ENCODE measurements around the gene TNRC18.

DNA sequence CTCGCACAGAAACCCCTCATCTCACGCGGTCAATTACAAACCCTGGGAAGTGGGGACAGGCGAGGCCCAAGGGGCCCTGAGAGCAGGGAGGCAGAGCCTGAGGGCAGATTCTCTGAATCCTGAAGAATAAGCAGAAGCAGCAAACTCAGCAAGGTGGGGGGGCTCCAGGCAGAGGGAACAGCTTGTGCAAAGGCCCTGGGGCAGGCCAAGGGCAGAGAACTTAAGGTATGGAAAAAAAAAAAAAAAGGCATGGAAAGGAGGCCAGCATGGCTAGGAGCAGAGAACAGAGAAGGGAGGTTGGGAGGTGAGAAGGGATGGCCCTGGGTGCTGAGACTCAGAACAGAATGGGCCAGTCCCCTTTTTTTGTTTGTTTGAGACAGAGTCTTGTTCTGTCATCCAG, 32.8 kb upstream of the TNRC18 start:
- TF ChIP-seq POLR2AphosphoS5 (IDR thresholded peaks at IDR 0.05; ENCODE audit: borderline replicate concordance, low read depth, low read length) = no peak
- TF ChIP-seq EZH2 (IDR thresholded peaks at IDR 0.05) = no peak

Data from SK-N-MC (cell line).